ENCODE results near the gene UMAD1. TPM values are rescaled to one million over a fixed set of nuclear protein-coding genes. Genes with fewer than 3 reads are reported as not detected.

The UMAD1 gene
- total RNA-seq, 1 donor from 2014 or later = 9.3 TPM

- FAIRE-seq (peak; percentile 56), DNase-seq (ENCODE audit: low read depth) (peak; percentile 34)
- Mint-ChIP-seq H3K4me1 (ENCODE audit: low read depth, unreplicated experiment) (no peaks in the 10 kb centered on the region), H3K27me3 (ENCODE audit: low read depth, unreplicated experiment) (no peaks in the 10 kb centered on the region), H3K9me3 (ENCODE audit: unreplicated experiment) (no peaks in the 10 kb centered on the region), H3K36me3 (ENCODE audit: low read depth, unreplicated experiment) (no peaks in the 10 kb centered on the region), H3K27ac (ENCODE audit: unreplicated experiment) (no peak overlapping the region), H3K4me3 (ENCODE audit: unreplicated experiment) (no peak overlapping the region)
- no peaks in the 10 kb centered on the region for H4K20me1 ChIP-seq (ENCODE audit: insufficient read depth, low read length)
- no peaks in the 10 kb centered on the region for H3K9me3 ChIP-seq (ENCODE audit: insufficient read depth, low read depth, low read length)
- H3K27me3 ChIP-seq (ENCODE audit: insufficient read depth, low read length) = no peaks in the 10 kb centered on the region
- no peak for TF ChIP-seq EZH2 (IDR thresholded peaks at IDR 0.05; ENCODE audit: insufficient read depth, low read length)
- peak; percentile 65 for TF ChIP-seq CTCF (IDR thresholded peaks at IDR 0.05; ENCODE audit: insufficient read depth, low read depth, low read length)
- H2AFZ ChIP-seq (ENCODE audit: low read depth, low read length) = no peak overlapping the region
- no peak overlapping the region for H3K4me3 ChIP-seq (ENCODE audit: insufficient read depth, low read depth, low read length)
- no peak overlapping the region for H3K27ac ChIP-seq (ENCODE audit: low read depth, low read length)
- H3K4me1 ChIP-seq (ENCODE audit: insufficient read depth, low read length) = no peaks in the 10 kb centered on the region
- H3K4me2 ChIP-seq (ENCODE audit: low read length) = no peak overlapping the region
- no peak overlapping the region for H3K9ac ChIP-seq (ENCODE audit: low read length)
- H3K79me2 ChIP-seq (ENCODE audit: insufficient read depth, low read length) = no peaks in the 10 kb centered on the region
- H3K36me3 ChIP-seq (ENCODE audit: insufficient read depth, low read length) = no peaks in the 10 kb centered on the region
Observed at GRCh38 chr7:7681191-7681935, 40.8 kb downstream of the UMAD1 start.

GRCh38 chr7:7681936-7682329, 41.4 kb downstream of the UMAD1 start:
- Histone ChIP-seq H3K4me3 (ENCODE audit: insufficient read depth, low read depth, low read length) (no peak overlapping the region), H3K36me3 (ENCODE audit: insufficient read depth, low read length) (no peaks in the 10 kb centered on the region), H4K20me1 (ENCODE audit: insufficient read depth, low read length) (no peaks in the 10 kb centered on the region), H3K9ac (ENCODE audit: low read length) (no peak overlapping the region), H3K9me3 (ENCODE audit: insufficient read depth, low read depth, low read length) (no peaks in the 10 kb centered on the region), H3K79me2 (ENCODE audit: insufficient read depth, low read length) (no peaks in the 10 kb centered on the region), H3K4me1 (ENCODE audit: insufficient read depth, low read length) (no peaks in the 10 kb centered on the region), H3K27me3 (ENCODE audit: insufficient read depth, low read length) (no peaks in the 10 kb centered on the region), H3K4me2 (ENCODE audit: low read length) (no peak overlapping the region), H2AFZ (ENCODE audit: low read depth, low read length) (no peak overlapping the region), H3K27ac (ENCODE audit: low read depth, low read length) (no peak overlapping the region)
- TF ChIP-seq CTCF (IDR thresholded peaks at IDR 0.05; ENCODE audit: insufficient read depth, low read depth, low read length) = no peak
- no peak for TF ChIP-seq EZH2 (IDR thresholded peaks at IDR 0.05; ENCODE audit: insufficient read depth, low read length)
- Mint-ChIP-seq H3K4me3 (ENCODE audit: unreplicated experiment) (no peak overlapping the region), H3K27ac (ENCODE audit: unreplicated experiment) (no peak overlapping the region), H3K36me3 (ENCODE audit: low read depth, unreplicated experiment) (no peaks in the 10 kb centered on the region), H3K4me1 (ENCODE audit: low read depth, unreplicated experiment) (peaks cover 5% of the 10 kb centered on the region), H3K9me3 (ENCODE audit: unreplicated experiment) (no peaks in the 10 kb centered on the region), H3K27me3 (ENCODE audit: low read depth, unreplicated experiment) (no peaks in the 10 kb centered on the region)
- DNase-seq (ENCODE audit: low read depth) (no peak), FAIRE-seq (peak; percentile 5)

- H4K20me1 ChIP-seq (ENCODE audit: insufficient read depth, low read length) = no peaks in the 10 kb centered on the region
- no peak overlapping the region for H3K4me2 ChIP-seq (ENCODE audit: low read length)
- Mint-ChIP-seq H3K27me3 (ENCODE audit: low read depth, unreplicated experiment) (no peaks in the 10 kb centered on the region), H3K4me1 (ENCODE audit: low read depth, unreplicated experiment) (peaks cover 9% of the 10 kb centered on the region), H3K27ac (ENCODE audit: unreplicated experiment) (no peak overlapping the region), H3K9me3 (ENCODE audit: unreplicated experiment) (no peaks in the 10 kb centered on the region), H3K4me3 (ENCODE audit: unreplicated experiment) (no peak overlapping the region), H3K36me3 (ENCODE audit: low read depth, unreplicated experiment) (no peaks in the 10 kb centered on the region)
- H2AFZ ChIP-seq (ENCODE audit: low read depth, low read length) = no peak overlapping the region
- no peak overlapping the region for H3K4me3 ChIP-seq (ENCODE audit: insufficient read depth, low read depth, low read length)
- FAIRE-seq (no peak), DNase-seq (ENCODE audit: low read depth) (no peak)
- H3K9ac ChIP-seq (ENCODE audit: low read length) = no peak overlapping the region
- TF ChIP-seq EZH2 (IDR thresholded peaks at IDR 0.05; ENCODE audit: insufficient read depth, low read length) (no peak), CTCF (IDR thresholded peaks at IDR 0.05; ENCODE audit: insufficient read depth, low read depth, low read length) (no peak)
- no peaks in the 10 kb centered on the region for H3K79me2 ChIP-seq (ENCODE audit: insufficient read depth, low read length)
- no peaks in the 10 kb centered on the region for H3K36me3 ChIP-seq (ENCODE audit: insufficient read depth, low read length)
- no peaks in the 10 kb centered on the region for H3K4me1 ChIP-seq (ENCODE audit: insufficient read depth, low read length)
- H3K27ac ChIP-seq (ENCODE audit: low read depth, low read length) = no peak overlapping the region
- H3K9me3 ChIP-seq (ENCODE audit: insufficient read depth, low read depth, low read length) = no peaks in the 10 kb centered on the region
- H3K27me3 ChIP-seq (ENCODE audit: insufficient read depth, low read length) = no peaks in the 10 kb centered on the region
Observed at GRCh38 chr7:7682861-7683260, 42.3 kb downstream of the UMAD1 start.
